ENCODE measurements around the gene ZNF440.

- TF ChIP-seq CTCF (IDR thresholded peaks at IDR 0.05; ENCODE audit: low read length) (no peak), EZH2 (optimal IDR thresholded peaks at IDR 0.05; ENCODE audit: low read depth, low read length) (no peak), EZH2phosphoT487 (IDR thresholded peaks at IDR 0.05; ENCODE audit: low read length) (no peak)
Measured at GRCh38 chr19:11860721-11861120, 46.6 kb downstream of the ZNF440 start.
